Measurements from ENCODE around the gene ACSS3. TPM values are rescaled to one million over a fixed set of nuclear protein-coding genes. Genes with fewer than 3 reads are reported as not detected.
"Not testable (repeated sequence)": the region's sequence is repeated elsewhere in the genome, so short reads cannot be mapped to it uniquely, and the experiment has no call there.

The ACSS3 gene
- total RNA-seq = 32.4 TPM
- long read RNA-seq, full-length matches to known transcripts = 25 of 36 reads
- long read RNA-seq, partial matches to known transcripts = 2 of 36 reads
- long read RNA-seq, other reads (novel, unspliced or antisense) = 9 of 36 reads

DNA sequence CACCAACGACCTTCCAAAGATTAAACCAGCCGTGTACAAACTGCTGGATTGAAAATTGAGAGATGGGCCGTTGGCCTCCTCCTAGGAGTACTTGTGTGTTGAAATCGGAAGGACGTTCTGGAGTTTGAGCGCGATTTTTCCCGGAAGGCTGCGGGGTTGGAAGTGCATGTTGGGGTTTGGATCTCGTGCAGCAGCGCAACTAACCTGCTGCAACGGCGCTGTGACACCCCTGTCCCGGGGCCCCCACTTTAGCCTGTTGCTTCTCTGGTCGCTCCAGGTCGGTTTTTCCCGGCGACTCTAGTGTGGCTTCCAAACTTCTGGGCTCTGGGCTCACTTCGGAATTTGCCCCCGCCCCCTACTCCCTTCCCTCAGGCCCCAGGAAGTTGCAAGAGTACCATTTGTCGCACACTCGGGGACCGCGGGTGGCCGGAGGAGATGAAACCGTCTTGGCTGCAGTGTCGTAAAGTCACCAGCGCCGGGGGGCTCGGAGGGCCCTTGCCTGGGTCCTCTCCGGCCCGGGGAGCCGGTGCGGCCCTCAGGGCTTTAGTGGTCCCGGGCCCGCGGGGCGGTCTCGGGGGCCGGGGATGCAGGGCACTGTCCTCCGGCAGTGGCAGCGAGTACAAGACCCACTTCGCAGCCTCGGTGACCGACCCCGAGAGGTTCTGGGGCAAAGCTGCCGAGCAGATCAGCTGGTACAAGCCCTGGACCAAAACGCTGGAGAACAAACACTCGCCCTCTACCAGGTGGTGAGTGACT, at the start of gene ACSS3:
ACSS3 (plus strand) TSS at position 394 of the 756 bp plus-strand sequence; CDS start at position 436, 42 bp downstream.
- DNase-seq (peak; percentile 78), ATAC-seq (peak; percentile 86 to 89)
- peak within 1 kb of the TSS; percentile 79 for H3K4me3 ChIP-seq
- TF ChIP-seq, protein P1, sequence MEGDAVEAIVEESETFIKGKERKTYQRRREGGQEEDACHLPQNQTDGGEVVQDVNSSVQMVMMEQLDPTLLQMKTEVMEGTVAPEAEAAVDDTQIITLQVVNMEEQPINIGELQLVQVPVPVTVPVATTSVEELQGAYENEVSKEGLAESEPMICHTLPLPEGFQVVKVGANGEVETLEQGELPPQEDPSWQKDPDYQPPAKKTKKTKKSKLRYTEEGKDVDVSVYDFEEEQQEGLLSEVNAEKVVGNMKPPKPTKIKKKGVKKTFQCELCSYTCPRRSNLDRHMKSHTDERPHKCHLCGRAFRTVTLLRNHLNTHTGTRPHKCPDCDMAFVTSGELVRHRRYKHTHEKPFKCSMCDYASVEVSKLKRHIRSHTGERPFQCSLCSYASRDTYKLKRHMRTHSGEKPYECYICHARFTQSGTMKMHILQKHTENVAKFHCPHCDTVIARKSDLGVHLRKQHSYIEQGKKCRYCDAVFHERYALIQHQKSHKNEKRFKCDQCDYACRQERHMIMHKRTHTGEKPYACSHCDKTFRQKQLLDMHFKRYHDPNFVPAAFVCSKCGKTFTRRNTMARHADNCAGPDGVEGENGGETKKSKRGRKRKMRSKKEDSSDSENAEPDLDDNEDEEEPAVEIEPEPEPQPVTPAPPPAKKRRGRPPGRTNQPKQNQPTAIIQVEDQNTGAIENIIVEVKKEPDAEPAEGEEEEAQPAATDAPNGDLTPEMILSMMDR (IDR thresholded peaks at IDR 0.05) = no peak
- H3K4me1 ChIP-seq = peaks cover 5% of the 10 kb centered on the region
- H3K27me3 ChIP-seq (ENCODE audit: low read depth) = peaks cover 6% of the 10 kb centered on the region
- intact Hi-C loops (cut with DNase I) = no loop called here
- H3K27ac ChIP-seq = peak within 1 kb of the TSS; percentile 82
- no peaks in the 10 kb centered on the region for H3K36me3 ChIP-seq
- no peaks in the 10 kb centered on the region for H3K9me3 ChIP-seq

- no peak for DNase-seq
- Histone ChIP-seq H3K27ac (no peak overlapping the region), H3K4me3 (no peak overlapping the region), H3K36me3 (no peaks in the 10 kb centered on the region), H3K4me1 (no peaks in the 10 kb centered on the region), H3K27me3 (ENCODE audit: low read depth) (no peaks in the 10 kb centered on the region), H3K9me3 (peaks cover 4% of the 10 kb centered on the region)
- ATAC-seq = no peak
- intact Hi-C loops (cut with DNase I) = no loop called here
- TF ChIP-seq, protein P1 (IDR thresholded peaks at IDR 0.05) = no peak
Observed at GRCh38 chr12:81034926-81035325, 43.0 kb upstream of the ACSS3 start.

DNA sequence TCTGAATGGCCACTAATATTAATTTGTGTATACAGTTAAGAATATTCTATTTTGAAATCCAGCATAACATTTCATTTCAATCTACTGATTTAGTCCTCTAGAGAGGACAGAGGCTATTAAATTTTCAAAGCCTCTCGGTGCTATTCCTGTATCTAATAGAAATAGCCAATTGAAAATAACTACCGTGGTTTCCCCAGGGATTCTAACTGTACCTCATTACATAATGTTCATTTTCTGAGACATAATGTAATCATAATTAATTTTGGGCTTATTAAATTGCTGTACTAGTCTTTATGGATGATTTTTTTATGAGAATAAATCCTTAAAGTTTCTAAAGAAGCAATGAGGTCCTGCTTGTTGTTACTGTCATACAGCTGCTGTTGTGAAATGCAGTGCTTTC, 38.6 kb upstream of the ACSS3 start:
- no peaks in the 10 kb centered on the region for H3K27me3 ChIP-seq (ENCODE audit: low read depth)
- TF ChIP-seq, protein P1 (IDR thresholded peaks at IDR 0.05) = no peak
- H3K27ac ChIP-seq = no peak overlapping the region
- H3K4me1 ChIP-seq = no peaks in the 10 kb centered on the region
- H3K36me3 ChIP-seq = no peaks in the 10 kb centered on the region
- no peak overlapping the region for H3K4me3 ChIP-seq
- intact Hi-C loops (cut with DNase I) = no loop called here
- no peaks in the 10 kb centered on the region for H3K9me3 ChIP-seq
- ATAC-seq (no peak), DNase-seq (no peak)

GRCh38 chr12:81043979-81044740, 33.7 kb upstream of the ACSS3 start:
- H3K9me3 ChIP-seq = no peaks in the 10 kb centered on the region
- no peak overlapping the region for H3K4me3 ChIP-seq
- no peaks in the 10 kb centered on the region for H3K36me3 ChIP-seq
- ATAC-seq = no peak
- intact Hi-C loops (cut with DNase I) = no loop called here
- TF ChIP-seq, protein P1 (IDR thresholded peaks at IDR 0.05) = no peak
- no peak overlapping the region for H3K27ac ChIP-seq
- no peaks in the 10 kb centered on the region for H3K4me1 ChIP-seq
- H3K27me3 ChIP-seq (ENCODE audit: low read depth) = no peaks in the 10 kb centered on the region
- DNase-seq = no peak

- H3K27ac ChIP-seq; H3K27me3 ChIP-seq (ENCODE audit: low read depth); H3K4me3 ChIP-seq; H3K9me3 ChIP-seq; H3K4me1 ChIP-seq; DNase-seq; ATAC-seq; intact Hi-C loops (cut with DNase I); H3K36me3 ChIP-seq: not testable (repeated sequence)
Observed at GRCh38 chr12:81064971-81065370, 12.9 kb upstream of the ACSS3 start.

DNA sequence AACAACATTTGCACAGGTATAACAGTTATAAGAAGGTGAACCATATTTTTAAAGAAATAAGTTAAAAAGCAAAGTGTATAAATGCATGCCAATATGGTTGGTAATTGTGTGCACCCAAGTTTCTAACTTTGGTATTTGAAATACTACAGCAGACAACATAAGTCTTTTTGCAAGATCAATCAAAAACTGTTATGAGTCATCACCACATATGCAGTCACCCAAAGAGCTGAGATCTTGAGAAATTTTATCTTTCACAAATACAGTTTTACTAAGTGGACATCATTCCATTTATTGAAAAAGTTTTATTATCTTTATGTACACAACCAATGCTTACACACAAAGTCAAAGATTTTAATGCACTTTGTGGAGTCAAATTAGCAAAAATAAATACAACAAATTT, 7.0 kb upstream of the ACSS3 start:
- no peak for ATAC-seq
- no peak overlapping the region for H3K4me3 ChIP-seq
- no peaks in the 10 kb centered on the region for H3K4me1 ChIP-seq
- no peaks in the 10 kb centered on the region for H3K27me3 ChIP-seq (ENCODE audit: low read depth)
- DNase-seq = no peak
- no peak overlapping the region for H3K27ac ChIP-seq
- no peaks in the 10 kb centered on the region for H3K9me3 ChIP-seq
- TF ChIP-seq, protein P1 (IDR thresholded peaks at IDR 0.05) = no peak
- H3K36me3 ChIP-seq = no peaks in the 10 kb centered on the region
- intact Hi-C loops (cut with DNase I) = no loop called here

All from lower lobe of right lung (tissue), 2 donors.